Neural cell (in vitro differentiated cells): ENCODE measurements around the gene ELMOD1. TPM values are rescaled to one million over a fixed set of nuclear protein-coding genes. Genes with fewer than 3 reads are reported as not detected.

ENCODE experiments used
- H2AFZ ChIP-seq: fragments of 200-600, 300-800 bp; sonication (generic), shearing (Covaris generic); 2 replicates; pipeline ENCODE4 v1.6.0; 2014; ENCODE audit warnings: low read depth, mild to moderate bottlenecking, antibody characterized with exemption, low read length, moderate library complexity
- H3F3A ChIP-seq: fragments of 200-600 bp; shearing (Covaris generic); 2 replicates; pipeline ENCODE4 v1.6.1; 2016; ENCODE audit warnings: mild to moderate bottlenecking, moderate library complexity, mixed read lengths, antibody characterized with exemption, low read length; ENCODE audit not compliant: insufficient read depth, poor library complexity, severe bottlenecking
- H3K27ac ChIP-seq: fragments of 200-600, 300-800 bp; sonication (generic), shearing (Covaris generic); 2 replicates; pipeline ENCODE4 v1.5.1; 2014; ENCODE audit warnings: mild to moderate bottlenecking, low read length, moderate library complexity
- H3K27me3 ChIP-seq: fragments of 300-800, 200-600 bp; sonication (generic), shearing (Covaris generic); 2 replicates; pipeline ENCODE4 v1.6.0; 2014; ENCODE audit warnings: mild to moderate bottlenecking, low read depth, low read length, moderate library complexity; ENCODE audit not compliant: insufficient read depth
- H3K36me3 ChIP-seq: fragments of 300-800, 200-600 bp; sonication (generic), shearing (Covaris generic); 2 replicates; pipeline ENCODE4 v1.5.1; 2014; ENCODE audit warnings: mild to moderate bottlenecking, antibody characterized with exemption, low read length, moderate library complexity; ENCODE audit not compliant: insufficient read depth
- H3K4me2 ChIP-seq: fragments of 300-800, 200-600 bp; sonication (generic), shearing (Covaris generic); 2 replicates; pipeline ENCODE4 v1.6.0; 2014; ENCODE audit warnings: mild to moderate bottlenecking, low read length
- H3K4me3 ChIP-seq: fragments of 300-800, 200-600 bp; sonication (generic), shearing (Covaris generic); 2 replicates; pipeline ENCODE4 v1.5.1; 2014; ENCODE audit warnings: mild to moderate bottlenecking, low read length, moderate library complexity
- H3K79me2 ChIP-seq: fragments of 200-600 bp; shearing (Covaris generic); replicated peaks from 2 replicates; pipeline ENCODE4 v1.6.0; 2014; ENCODE audit warnings: mild to moderate bottlenecking, low read length, moderate library complexity; ENCODE audit not compliant: insufficient read depth
- H3K9ac ChIP-seq: fragments of 300-800, 200-600 bp; sonication (generic), shearing (Covaris generic); 2 replicates; pipeline ENCODE4 v1.6.1; 2016; ENCODE audit warnings: mild to moderate bottlenecking, low read length, mixed read lengths
- H3K9me2 ChIP-seq: fragments of 200-600 bp; shearing (Covaris generic); 2 replicates; pipeline ENCODE4 v1.6.1; 2016; ENCODE audit warnings: mild to moderate bottlenecking, low read length, mixed read lengths; ENCODE audit not compliant: insufficient read depth
- H3K9me3 ChIP-seq: fragments of 200-600, 300-800 bp; sonication (generic), shearing (Covaris generic); 2 replicates; pipeline ENCODE4 v1.6.1; 2016; ENCODE audit warnings: mild to moderate bottlenecking, mixed run types, low read length, moderate library complexity, mixed read lengths
- H4K20me1 ChIP-seq: fragments of 200-600 bp; shearing (Covaris generic); 2 replicates; pipeline ENCODE4 v1.6.1; 2016; ENCODE audit warnings: mild to moderate bottlenecking, mixed run types; ENCODE audit not compliant: insufficient read depth
- CTCF ChIP-seq: fragments of 450-650 bp; IDR thresholded peaks from 2 replicates; pipeline ENCODE4 v1.5.1; 2014; ENCODE audit warnings: antibody characterized with exemption, mild to moderate bottlenecking, moderate library complexity; ENCODE audit not compliant: poor library complexity, severe bottlenecking
- EP300 ChIP-seq: fragments of 450-650 bp; conservative IDR thresholded peaks from 2 replicates; pipeline ENCODE4 v1.6.1; 2014; ENCODE audit warnings: antibody characterized with exemption, mild to moderate bottlenecking, moderate library complexity; ENCODE audit not compliant: poor library complexity, severe bottlenecking
- EZH2 ChIP-seq: fragments of 200-600, 300-800 bp; shearing (Covaris generic), sonication (generic); IDR thresholded peaks from 2 replicates; pipeline ENCODE4 v1.6.1; 2014; ENCODE audit warnings: antibody characterized with exemption, low read length, borderline replicate concordance, mild to moderate bottlenecking; ENCODE audit not compliant: insufficient read depth, poor library complexity, severe bottlenecking
- MXI1 ChIP-seq: fragments of 450-650 bp; conservative IDR thresholded peaks from 2 replicates; pipeline ENCODE4 v1.6.1; 2014; ENCODE audit warnings: antibody characterized with exemption, mild to moderate bottlenecking; ENCODE audit not compliant: poor library complexity, severe bottlenecking
- POLR2AphosphoS5 ChIP-seq: IDR thresholded peaks from 2 replicates; pipeline ENCODE4 v1.6.1; 2012
- RAD21 ChIP-seq: fragments of 450-650 bp; conservative IDR thresholded peaks from 2 replicates; pipeline ENCODE4 v1.6.1; 2014; ENCODE audit warnings: antibody characterized with exemption, mild to moderate bottlenecking, moderate library complexity
- SMC3 ChIP-seq: fragments of 450-650 bp; conservative IDR thresholded peaks from 2 replicates; pipeline ENCODE4 v1.6.1; 2014; ENCODE audit warnings: antibody characterized with exemption, mild to moderate bottlenecking, moderate library complexity; ENCODE audit not compliant: poor library complexity
- TAF1 ChIP-seq: IDR thresholded peaks from 2 replicates; pipeline ENCODE4 v1.6.1; 2012; ENCODE audit warnings: low read depth
- polyA minus RNA-seq: library from RNA; depleted of rRNA, polyadenylated mRNA; stranded (reverse); fragments of >200 nt; gene quantifications from 2 replicates; pipeline ENCODE4 v1.2.3, GENCODE V29; 2014
- polyA plus RNA-seq: library from polyadenylated mRNA; depleted of rRNA; stranded (reverse); fragments of >200 nt; gene quantifications from 2 replicates; pipeline ENCODE4 v1.2.3, GENCODE V29; 2014

The ELMOD1 gene
- 11.9 and 12.5 TPM in 2 replicates for polyA plus RNA-seq
- 13.3 and 13.4 TPM in 2 replicates for polyA minus RNA-seq

DNA sequence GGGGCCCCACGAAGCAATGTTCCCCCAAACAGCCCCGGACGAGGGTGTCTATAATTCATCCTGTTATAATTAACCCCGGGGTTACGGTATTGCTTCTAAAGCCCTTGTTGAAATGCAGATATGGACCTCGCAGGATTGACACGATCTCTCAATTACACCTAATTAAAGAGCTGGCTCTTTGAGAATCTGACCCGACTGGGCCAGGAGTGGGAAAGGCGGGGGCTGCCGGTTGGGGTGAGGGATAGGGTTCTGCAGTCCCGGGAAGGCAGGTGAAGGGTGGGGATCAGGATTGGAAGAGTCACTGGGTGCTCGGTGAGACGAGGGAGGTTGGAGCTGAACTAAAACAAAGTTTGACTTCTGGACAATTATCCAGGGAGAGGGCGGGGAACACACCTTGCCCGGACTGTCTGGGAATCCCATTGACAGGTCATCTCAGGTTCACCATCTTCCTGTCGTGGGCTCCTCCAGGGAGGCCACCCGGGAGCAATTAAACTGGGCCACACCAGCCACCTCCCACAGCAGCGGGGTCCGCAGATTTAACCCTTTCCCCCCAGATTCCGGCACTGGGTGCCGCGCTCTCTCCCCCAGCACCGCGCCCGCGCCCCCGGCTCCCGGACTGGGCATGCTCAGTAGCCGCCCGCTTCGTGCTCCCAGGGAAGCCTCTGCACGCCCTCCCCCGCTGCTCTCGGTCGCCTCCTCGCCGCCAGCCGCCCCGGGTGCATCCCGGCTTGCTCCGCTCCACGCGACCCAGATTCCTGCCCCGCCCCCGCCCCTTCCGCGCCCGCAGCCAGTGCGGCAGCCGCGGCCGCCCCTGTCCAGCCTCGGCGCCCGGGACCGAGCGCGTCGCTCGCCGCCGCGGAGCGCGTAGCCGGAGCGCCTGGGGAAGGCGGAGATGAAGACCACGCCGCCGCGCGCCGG, at the start of gene ELMOD1:
TSS of gene ELMOD1 (plus strand) at position 688 of the 918 bp plus-strand sequence. CDS start 27,043 bp downstream, outside the sequence.
- Histone ChIP-seq H3K27ac (no peak within 1 kb of the TSS), H3K27me3 (peaks cover 91% of the 10 kb centered on the region), H3K9me3 (no peaks in the 10 kb centered on the region)

DNA sequence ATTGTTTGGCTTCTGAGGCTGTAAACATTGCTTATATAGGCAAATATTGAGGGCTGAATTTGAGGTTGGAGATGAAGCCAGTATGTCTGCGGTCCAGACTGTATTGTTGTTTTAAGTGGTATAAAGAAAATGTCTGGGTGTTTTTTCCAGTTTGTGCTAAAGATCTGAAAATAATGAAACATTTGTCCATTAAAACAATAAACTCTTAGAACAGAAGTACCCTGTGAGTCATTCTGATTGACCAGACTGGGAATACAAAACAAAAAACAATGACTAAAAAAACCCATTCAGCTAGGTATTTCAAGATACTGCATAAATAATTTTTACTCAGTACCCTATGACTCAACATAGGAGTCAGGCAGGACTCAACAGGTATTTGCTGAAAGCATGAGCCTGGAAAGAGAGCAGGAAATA, 45.8 kb upstream of the ELMOD1 start:
- Histone ChIP-seq H3K27me3 (no peaks in the 10 kb centered on the region), H3K79me2 (no peaks in the 10 kb centered on the region), H3K9me3 (no peaks in the 10 kb centered on the region), H3K36me3 (no peaks in the 10 kb centered on the region), H3K27ac (no peak overlapping the region), H2AFZ (no peak overlapping the region), H3F3A (no peaks in the 10 kb centered on the region), H3K9me2 (no peaks in the 10 kb centered on the region), H3K4me3 (no peak overlapping the region), H4K20me1 (no peaks in the 10 kb centered on the region), H3K4me2 (no peak overlapping the region), H3K9ac (no peak overlapping the region)
- no peak for TF ChIP-seq CTCF
- TF ChIP-seq EZH2: no peak
- no peak for TF ChIP-seq RAD21
- no peak for TF ChIP-seq TAF1
- TF ChIP-seq SMC3: no peak
- no peak for TF ChIP-seq EP300

More for the DNA sequence above, at the start of gene ELMOD1:
- peak within 1 kb of the TSS; percentile 87 for H3K4me2 ChIP-seq
- TF ChIP-seq SMC3: peak; percentile 35
- no peak for TF ChIP-seq POLR2AphosphoS5
- TF ChIP-seq CTCF: peak; percentile 61
- no peak for TF ChIP-seq EZH2
- TF ChIP-seq EP300: no peak
- no peak for TF ChIP-seq TAF1
- peak; percentile 68 for TF ChIP-seq MXI1
- no peak for TF ChIP-seq RAD21
- no peaks in the 10 kb centered on the region for H3K79me2 ChIP-seq
- H3K4me3 ChIP-seq: peak within 1 kb of the TSS; percentile 93
- H2AFZ ChIP-seq: peak within 1 kb of the TSS; percentile 37
- no peaks in the 10 kb centered on the region for H3F3A ChIP-seq
- peak within 1 kb of the TSS; percentile 70 for H3K9ac ChIP-seq
- H3K36me3 ChIP-seq: no peaks in the 10 kb centered on the region
- H4K20me1 ChIP-seq: no peaks in the 10 kb centered on the region
- H3K9me2 ChIP-seq: no peaks in the 10 kb centered on the region
